CD8-positive, alpha-beta memory T cell (primary cell): Measurements from ENCODE around the gene F10. TPM values are rescaled to one million over a fixed set of nuclear protein-coding genes. Genes with fewer than 3 reads are reported as not detected.
A peak's percentile ranks its signal among the peaks of the same experiment; 100 is the strongest.

Source experiments
- CTCF ChIA-PET: fragments of 350-600 bp; sonication (Branson Sonifier 250); formaldehyde crosslinking; loops from one replicate; lab custom pipeline; 2021; ENCODE audit warnings: antibody characterized with exemption; lab: Charles Lee
- POLR2A ChIA-PET: fragments of 350-600 bp; sonication (Branson Sonifier 250); formaldehyde crosslinking; loops from one replicate; lab custom pipeline; 2021; ENCODE audit warnings: antibody characterized with exemption; lab: Charles Lee
- DNase-seq, 5 donors: peaks; one replicate each; pipeline versions ENCODE4 v3.0.0 to v3.0.0-alpha.2; 2020 to 2022; ENCODE audit warnings: mixed read lengths in 1 of 5
- H3K27ac ChIP-seq: one replicate; pipeline ENCODE4 v1.7.0; 2013; ENCODE audit warnings: low read depth, mild to moderate bottlenecking, low read length, moderate library complexity
- H3K27me3 ChIP-seq: 2 replicates; pipeline ENCODE4 v1.7.0; 2013; ENCODE audit warnings: low read length, mild to moderate bottlenecking; ENCODE audit not compliant: insufficient read depth, poor library complexity, severe bottlenecking
- H3K36me3 ChIP-seq: 2 replicates; pipeline ENCODE4 v1.7.0; 2013; ENCODE audit warnings: mild to moderate bottlenecking, low read length, moderate library complexity; ENCODE audit not compliant: insufficient read depth
- H3K4me1 ChIP-seq: 2 replicates; pipeline ENCODE4 v1.7.0; 2013; ENCODE audit warnings: mild to moderate bottlenecking, low read length, moderate library complexity; ENCODE audit not compliant: insufficient read depth
- H3K4me3 ChIP-seq: 2 replicates; pipeline ENCODE4 v1.7.0; 2013; ENCODE audit warnings: mild to moderate bottlenecking, low read length
- H3K9me3 ChIP-seq: 2 replicates; pipeline ENCODE4 v1.7.0; 2013; ENCODE audit warnings: mild to moderate bottlenecking, low read length
- H3K27ac Mint-ChIP-seq, 8 donors: one replicate each; pipeline ENCODE4 v1.8.0; 2020 to 2021; ENCODE audit warnings: mixed read lengths in 8 of 8, mild to moderate bottlenecking in 6 of 8, inconsistent platforms in 3 of 8, moderate library complexity in 3 of 8
- H3K27me3 Mint-ChIP-seq, 2 donors: one replicate each; pipeline ENCODE4 v1.8.0; 2020 to 2021; ENCODE audit warnings: mixed read lengths in 2 of 2, mild to moderate bottlenecking in 1 of 2, moderate library complexity in 1 of 2
- H3K36me3 Mint-ChIP-seq, 3 donors: one replicate each; pipeline ENCODE4 v1.8.0; 2020 to 2021; ENCODE audit warnings: mixed read lengths in 3 of 3, inconsistent platforms in 1 of 3, mild to moderate bottlenecking in 1 of 3
- H3K4me1 Mint-ChIP-seq, 3 donors: one replicate each; pipeline ENCODE4 v1.8.0; 2020 to 2021; ENCODE audit warnings: mixed read lengths in 3 of 3, inconsistent platforms in 1 of 3, mild to moderate bottlenecking in 1 of 3
- H3K4me3 Mint-ChIP-seq, 7 donors: one replicate each; pipeline ENCODE4 v1.8.0; 2020 to 2021; ENCODE audit warnings: mixed read lengths in 7 of 7, mild to moderate bottlenecking in 6 of 7, moderate library complexity in 4 of 7, inconsistent platforms in 2 of 7
- H3K9me3 Mint-ChIP-seq, 5 donors: one replicate each; pipeline ENCODE4 v1.8.0; 2020 to 2022; ENCODE audit warnings: mixed read lengths in 5 of 5, mild to moderate bottlenecking in 3 of 5, moderate library complexity in 2 of 5, inconsistent platforms in 1 of 5
- polyA plus RNA-seq: library from polyadenylated mRNA; unstranded; fragments of 300-500 nt; fragmentation: Illumina TruSeq; gene quantifications from one replicate; pipeline ENCODE4 v1.2.3, GENCODE V29; 2021
- total RNA-seq, 2 experiments: library from RNA; stranded (reverse); gene quantifications; one replicate each; pipeline ENCODE4 v1.2.3, GENCODE V29; 2021

Gene F10
- total and polyA plus RNA-seq, 3 experiments from 2014 or later = not detected

DNA sequence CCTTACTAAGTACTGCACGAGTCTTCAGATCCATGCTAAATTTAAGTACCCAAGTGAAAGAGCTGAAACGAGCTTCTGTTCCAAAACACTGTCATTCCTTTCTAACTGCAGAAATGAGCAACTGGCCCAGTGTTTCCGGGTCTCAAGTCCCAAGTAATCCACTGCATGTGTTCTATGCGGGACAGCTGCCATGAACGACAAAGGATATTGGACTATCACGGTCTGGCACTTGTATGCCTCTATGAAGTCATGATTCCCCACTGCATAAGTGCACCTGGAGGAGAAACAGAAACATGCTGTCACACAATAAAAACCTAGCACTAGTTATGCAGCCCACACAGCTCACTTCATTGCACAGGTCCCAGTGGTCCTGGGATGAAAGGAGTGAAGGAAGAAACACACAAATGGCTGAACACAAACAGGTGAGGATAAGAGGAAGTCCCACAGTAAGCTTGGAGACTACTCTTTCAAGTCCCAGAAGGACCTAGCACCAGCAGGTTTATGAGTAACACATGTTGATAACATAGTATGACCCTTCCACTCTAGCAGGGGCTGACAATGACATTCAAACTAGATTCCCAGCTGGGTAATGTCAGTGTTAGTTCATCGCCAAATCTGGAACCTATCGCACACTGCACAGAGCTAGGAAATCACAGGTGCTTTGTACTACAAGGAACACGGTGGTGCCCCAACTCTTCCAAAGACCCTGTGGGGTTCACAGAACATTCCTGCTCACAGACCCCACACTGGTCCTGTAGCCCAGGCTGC is 74.6 kb downstream of the F10 start:
- Histone ChIP-seq H3K4me1 (no peaks in the 10 kb centered on the region), H3K4me3 (no peak overlapping the region), H3K27me3 (no peaks in the 10 kb centered on the region), H3K9me3 (no peaks in the 10 kb centered on the region), H3K27ac (no peak overlapping the region), H3K36me3 (peaks cover 41% of the 10 kb centered on the region)
- no peaks in the 10 kb centered on the region for H3K9me3 Mint-ChIP-seq
- POLR2A ChIA-PET = no interaction called here
- CTCF ChIA-PET = interaction anchor here (1.0 to 1.1 kb wide), 2 partner anchors 10 to 13 kb away, joined by 3 read pairs; partner anchors contain the start of gene CUL4A
- H3K27me3 Mint-ChIP-seq = no peaks in the 10 kb centered on the region
- H3K27ac Mint-ChIP-seq = peak overlapping the region in 2 of 8 donors; percentile 5 to 54
- no peak overlapping the region for H3K4me3 Mint-ChIP-seq
- peaks cover 0 to 82% (median 18%) of the 10 kb centered on the region in 3 donors for H3K36me3 Mint-ChIP-seq
- DNase-seq = no peak
- peaks cover 7 to 17% (median 13%) of the 10 kb centered on the region in 3 donors for H3K4me1 Mint-ChIP-seq

Other genes starting within 250 kb of the F10 start
- gene MCF2L, start 153.6 kb upstream of the F10 start, total RNA-seq = 1 to 10 TPM; 9.1 to 9.6 TPM
- 2.5 TPM for gene MCF2L, start 153.6 kb upstream of the F10 start, polyA plus RNA-seq
- under 1 TPM; 0.22 to 0.29 TPM for gene F7, start 17.0 kb upstream of the F10 start, total RNA-seq
- 0.14 TPM for gene F7, start 17.0 kb upstream of the F10 start, polyA plus RNA-seq
- not detected for gene PROZ, start 35.8 kb downstream of the F10 start, total RNA-seq
- gene PROZ, start 35.8 kb downstream of the F10 start, polyA plus RNA-seq = not detected
- gene PCID2, start 85.9 kb downstream of the F10 start, total RNA-seq = 10 to 100 TPM; 60.1 to 62.3 TPM
- gene PCID2, start 85.9 kb downstream of the F10 start, polyA plus RNA-seq = 90.4 TPM
- gene CUL4A, start 86.8 kb downstream of the F10 start, total RNA-seq = 10 to 100 TPM; 82.5 to 87.3 TPM
- 67.4 TPM for gene CUL4A, start 86.8 kb downstream of the F10 start, polyA plus RNA-seq
- 100 to 1,000 TPM in 1 of 2 experiments, 10 to 100 TPM in 1; 97.2 to 110 TPM for gene LAMP1, start 174.4 kb downstream of the F10 start, total RNA-seq
- 36.6 TPM for gene LAMP1, start 174.4 kb downstream of the F10 start, polyA plus RNA-seq
- gene GRTP1, start 241.3 kb downstream of the F10 start, total RNA-seq = not detected
- not detected for gene GRTP1, start 241.3 kb downstream of the F10 start, polyA plus RNA-seq